ENCODE results near the gene SLC4A9.

DNA sequence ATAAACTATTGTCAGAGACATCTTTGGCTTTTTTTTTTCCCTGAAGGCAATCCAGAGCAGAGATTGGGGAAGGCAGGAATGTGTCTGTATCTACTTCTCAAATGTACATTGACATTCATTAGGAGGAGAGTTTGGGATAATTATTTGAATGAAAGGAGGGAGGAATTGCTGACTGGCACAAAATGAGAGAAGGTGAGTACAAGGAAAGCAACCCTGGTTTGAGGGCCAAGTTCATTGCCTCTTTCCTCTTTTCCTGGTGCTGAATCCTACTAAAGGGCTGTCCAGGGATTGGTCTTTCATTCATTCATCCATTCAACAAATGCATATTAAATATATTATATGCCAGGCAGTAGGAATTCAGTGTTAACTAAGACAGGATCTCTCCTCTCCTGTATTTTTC is 22.9 kb downstream of the SLC4A9 start:
- TF ChIP-seq POLR2AphosphoS5 (IDR thresholded peaks at IDR 0.05) (no peak), POLR2A (IDR thresholded peaks at IDR 0.05) (no peak)

Data from transverse colon (tissue), 3 donors.